ENCODE measurements around the gene FNDC3A.

GRCh38 chr13:48950501-48950875 is 25.2 kb upstream of the FNDC3A start:
- TF ChIP-seq CTCF (IDR thresholded peaks at IDR 0.05): no peak
- no peak for TF ChIP-seq POLR2A (IDR thresholded peaks at IDR 0.05; ENCODE audit: low read depth)
- no peak for TF ChIP-seq EP300 (IDR thresholded peaks at IDR 0.05)
- no peak for TF ChIP-seq POLR2AphosphoS5 (IDR thresholded peaks at IDR 0.05)

Data from esophagus muscularis mucosa (tissue), 4 donors.